Breast epithelium (tissue), 3 donors: Measurements from ENCODE around the gene NXN.

Source experiments
- POLR2A ChIP-seq: fragments of 450-650 bp; IDR thresholded peaks from one replicate; pipeline ENCODE4 v1.6.1; 2016; ENCODE audit warnings: antibody characterized with exemption, mild to moderate bottlenecking, moderate library complexity
- TF ChIP-seq, protein P1 (sequence below), 3 donors: fragments of 450-650 bp; IDR thresholded peaks; one replicate each; pipeline ENCODE4 v1.5.1; 2016 to 2017; ENCODE audit warnings: antibody characterized with exemption in 3 of 3, mild to moderate bottlenecking in 3 of 3, moderate library complexity in 3 of 3

DNA sequence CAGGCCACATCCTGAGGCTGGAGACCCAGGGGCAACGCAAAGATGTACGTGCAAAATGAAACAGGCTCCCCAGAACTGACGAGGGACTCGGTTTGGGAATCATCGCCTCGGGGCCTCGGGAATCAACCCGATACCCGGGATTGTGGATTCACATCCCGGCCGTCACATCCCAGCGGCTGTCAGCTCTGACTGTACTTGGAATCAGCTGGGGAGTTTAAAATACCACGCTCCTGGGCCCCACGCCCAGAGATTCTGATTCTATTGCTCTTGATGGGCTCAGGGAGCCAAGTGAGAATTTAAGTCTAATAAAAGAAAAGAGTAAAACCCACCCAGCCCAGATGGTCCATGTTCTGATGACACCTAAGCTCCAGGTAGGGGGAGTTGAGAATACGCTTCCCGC lies 155.2 kb downstream of the NXN start:
- TF ChIP-seq, protein P1, sequence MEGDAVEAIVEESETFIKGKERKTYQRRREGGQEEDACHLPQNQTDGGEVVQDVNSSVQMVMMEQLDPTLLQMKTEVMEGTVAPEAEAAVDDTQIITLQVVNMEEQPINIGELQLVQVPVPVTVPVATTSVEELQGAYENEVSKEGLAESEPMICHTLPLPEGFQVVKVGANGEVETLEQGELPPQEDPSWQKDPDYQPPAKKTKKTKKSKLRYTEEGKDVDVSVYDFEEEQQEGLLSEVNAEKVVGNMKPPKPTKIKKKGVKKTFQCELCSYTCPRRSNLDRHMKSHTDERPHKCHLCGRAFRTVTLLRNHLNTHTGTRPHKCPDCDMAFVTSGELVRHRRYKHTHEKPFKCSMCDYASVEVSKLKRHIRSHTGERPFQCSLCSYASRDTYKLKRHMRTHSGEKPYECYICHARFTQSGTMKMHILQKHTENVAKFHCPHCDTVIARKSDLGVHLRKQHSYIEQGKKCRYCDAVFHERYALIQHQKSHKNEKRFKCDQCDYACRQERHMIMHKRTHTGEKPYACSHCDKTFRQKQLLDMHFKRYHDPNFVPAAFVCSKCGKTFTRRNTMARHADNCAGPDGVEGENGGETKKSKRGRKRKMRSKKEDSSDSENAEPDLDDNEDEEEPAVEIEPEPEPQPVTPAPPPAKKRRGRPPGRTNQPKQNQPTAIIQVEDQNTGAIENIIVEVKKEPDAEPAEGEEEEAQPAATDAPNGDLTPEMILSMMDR (IDR thresholded peaks at IDR 0.05) = no peak
- no peak for TF ChIP-seq POLR2A
